NCI-H510A treated with DMSO at 0.1 percent for 48 hours (cell line): ENCODE data around the gene IGSF9B.

ENCODE experiments used
- DNase-seq: peaks from one replicate; lab custom pipeline; 2025; lab: John Stamatoyannopoulos, UW

Gene IGSF9B

DNA sequence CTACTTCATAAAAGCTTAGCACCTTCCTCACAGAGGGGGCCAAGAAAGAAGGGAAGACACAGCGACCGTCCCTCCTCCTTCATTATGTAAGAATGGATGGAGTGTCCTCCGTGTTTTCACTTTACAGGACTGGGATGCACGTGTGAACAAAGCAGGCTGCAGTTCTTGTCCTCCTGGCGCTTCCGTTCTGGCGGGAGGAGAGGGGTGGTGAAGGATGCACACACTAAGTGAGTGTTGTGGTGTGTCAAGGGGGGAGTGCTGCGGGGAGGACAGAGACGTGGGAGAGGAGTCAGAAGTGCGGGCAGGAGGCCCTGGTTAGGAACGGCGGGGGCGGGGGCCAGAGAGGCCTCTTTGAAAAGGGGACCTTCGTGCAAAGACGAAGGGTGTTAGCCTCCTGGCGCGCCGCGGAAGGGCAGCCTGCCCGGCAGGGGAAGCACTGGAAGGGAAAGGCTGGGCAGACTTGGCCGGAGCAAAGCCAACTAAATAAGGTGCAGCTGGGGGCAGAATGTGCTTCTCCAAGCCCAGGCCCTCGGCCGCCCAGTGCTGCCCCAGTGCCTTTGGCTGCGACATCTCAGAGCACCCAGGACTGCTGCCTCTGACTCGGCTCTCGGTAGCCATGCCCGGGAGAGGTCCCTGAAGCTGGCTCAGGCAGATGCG lies 27.0 kb upstream of the IGSF9B start:
- DNase-seq = no peak

GRCh38 chr11:133982876-133983275 lies 26.1 kb upstream of the IGSF9B start:
- peak; percentile 76 for DNase-seq

DNA sequence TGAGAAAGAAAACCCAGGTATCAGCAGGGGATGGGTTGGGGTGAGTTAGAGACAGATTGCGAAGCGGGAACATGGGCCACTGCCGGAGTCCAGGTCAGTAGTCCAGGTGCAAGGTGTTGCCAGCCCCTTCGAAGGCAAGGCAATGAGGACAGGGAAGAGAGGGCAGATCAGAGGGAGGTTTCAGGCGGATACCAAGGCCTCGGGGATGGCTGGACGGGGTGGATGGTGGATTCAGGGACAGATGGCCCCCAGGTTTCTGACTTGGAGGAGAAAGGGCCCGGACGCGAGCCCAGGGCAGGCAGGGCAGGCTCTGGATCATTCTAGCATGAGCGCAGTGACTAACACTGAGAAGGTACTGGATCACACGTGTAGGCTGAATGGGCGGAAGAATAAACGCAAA lies 25.4 kb upstream of the IGSF9B start:
- no peak for DNase-seq

DNA sequence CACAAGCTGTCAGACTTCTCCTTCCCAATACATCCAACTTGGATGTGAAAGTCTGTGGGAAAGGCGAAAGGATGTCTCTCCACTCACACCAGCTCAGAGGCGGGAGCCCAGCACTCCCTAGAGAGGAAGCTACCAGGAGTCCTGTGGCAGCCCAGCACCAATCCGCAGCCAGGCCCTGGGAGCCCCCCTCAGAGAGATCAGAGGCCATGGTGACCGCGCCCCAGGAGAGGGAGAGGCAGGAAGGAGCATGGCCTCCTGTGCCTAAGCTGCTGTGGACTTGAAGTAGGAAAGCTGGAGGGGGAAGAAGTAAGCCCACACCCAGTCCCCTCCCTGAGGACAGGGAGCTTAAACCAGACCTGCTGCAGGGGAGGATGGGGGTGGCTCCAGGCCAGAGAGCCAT lies 24.4 kb upstream of the IGSF9B start:
- DNase-seq = no peak

DNA sequence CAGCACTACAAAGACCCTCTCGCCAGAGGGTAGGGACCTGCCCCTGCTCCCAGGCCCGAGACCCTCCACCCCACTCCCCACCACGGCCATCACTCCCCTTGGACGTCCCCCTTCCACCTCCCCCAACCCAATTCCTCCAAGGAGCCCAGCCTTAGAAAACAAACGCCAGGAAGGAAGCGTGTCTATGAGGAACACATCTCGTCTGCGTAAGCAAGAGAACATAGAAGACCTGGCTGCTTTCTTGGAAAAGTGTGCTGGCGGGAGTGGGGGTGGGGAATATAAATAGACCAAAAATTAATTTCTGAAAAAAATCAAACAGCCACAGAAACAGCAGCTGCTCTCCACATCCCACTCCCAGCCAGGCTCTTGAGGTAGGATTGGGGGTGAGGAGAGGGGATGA lies 23.9 kb upstream of the IGSF9B start:
- DNase-seq = no peak

- no peak for DNase-seq
These were observed 22.0 kb upstream of the IGSF9B start for GRCh38 chr11:133978794-133979193.

DNA sequence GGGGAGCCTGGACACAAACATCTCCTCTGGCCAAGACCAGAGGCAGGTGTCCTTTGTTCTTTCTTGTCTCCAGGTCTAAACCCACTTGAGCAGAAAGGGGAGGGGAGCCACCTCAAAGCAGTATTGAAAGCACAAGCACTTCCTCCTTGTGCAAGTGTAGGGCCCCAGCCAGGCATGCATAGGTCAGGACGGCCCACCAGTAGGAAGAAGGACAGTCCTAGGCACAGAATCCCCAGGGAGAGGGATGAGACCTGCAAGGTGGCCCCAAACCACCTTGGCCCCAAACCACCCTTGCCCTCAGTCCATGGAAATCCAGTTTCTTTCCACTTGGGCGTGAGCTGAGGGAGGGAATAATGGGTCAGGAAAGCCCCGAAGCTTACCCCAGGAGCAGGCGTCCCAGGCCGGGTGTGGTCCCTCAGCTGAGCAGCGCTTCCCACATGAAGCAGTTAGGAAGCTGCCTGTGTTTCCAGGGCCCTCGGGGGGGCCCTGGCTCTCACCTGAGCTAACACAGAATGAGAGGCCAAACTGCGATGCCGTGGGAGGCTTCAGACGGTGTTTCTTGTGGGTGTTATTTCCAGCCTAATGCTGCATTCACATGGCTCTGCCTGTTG lies 20.4 kb upstream of the IGSF9B start:
- no peak for DNase-seq

- DNase-seq = no peak
These were observed 18.7 kb upstream of the IGSF9B start for GRCh38 chr11:133975488-133975849.

DNA sequence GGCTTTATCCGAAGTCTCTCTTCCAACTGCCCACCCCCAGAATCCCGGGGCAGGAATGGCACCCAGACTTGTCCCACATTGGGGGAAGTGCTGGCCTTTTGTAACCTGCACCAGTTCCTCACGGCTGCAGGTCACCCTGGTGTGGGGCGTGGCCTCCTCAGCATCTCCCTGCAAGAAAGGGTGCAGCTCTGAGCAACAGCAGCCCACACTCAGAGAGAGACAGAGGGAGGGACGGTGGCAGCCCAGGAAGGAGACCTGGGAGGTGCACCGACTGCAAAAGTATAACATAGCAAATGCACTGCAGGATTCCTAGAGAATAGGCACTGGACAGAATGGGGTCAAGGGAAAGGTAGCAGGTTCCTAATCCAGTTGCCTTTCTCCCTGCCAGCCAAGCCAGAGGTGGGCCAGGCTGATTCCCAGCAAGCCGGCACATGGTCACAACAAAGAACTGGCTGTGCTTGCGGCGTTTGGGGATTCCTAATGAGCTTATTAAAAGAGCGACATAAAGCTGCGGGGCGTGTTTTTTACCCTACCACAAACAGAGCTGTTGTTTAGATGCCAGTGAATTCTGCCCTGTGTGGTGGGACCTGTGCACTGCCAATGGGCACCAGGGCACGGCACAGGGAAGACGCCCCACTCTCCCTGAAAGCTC lies 18.2 kb upstream of the IGSF9B start:
- no peak for DNase-seq

GRCh38 chr11:133971881-133972280 lies 15.1 kb upstream of the IGSF9B start:
- no peak for DNase-seq

GRCh38 chr11:133969112-133969511 lies 12.3 kb upstream of the IGSF9B start:
- no peak for DNase-seq

DNA sequence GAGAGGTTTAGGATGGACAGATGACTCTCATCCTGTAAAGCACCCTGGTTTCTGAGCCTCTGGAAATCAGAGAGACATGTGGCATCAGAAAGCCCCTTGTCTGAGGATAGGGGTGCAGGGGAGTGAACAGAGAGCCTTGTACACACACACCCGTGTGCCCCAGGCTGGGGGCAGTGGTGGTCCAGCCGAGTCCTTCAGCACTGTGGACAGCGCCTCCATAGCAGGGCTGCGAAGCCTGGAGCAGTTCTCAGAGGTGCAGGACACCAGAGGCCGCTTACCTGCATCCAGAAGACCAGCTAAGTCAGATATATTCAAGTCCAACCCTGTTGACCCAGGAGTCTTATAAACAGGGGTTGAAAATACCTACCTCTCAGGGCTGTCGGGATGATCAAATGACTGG lies 11.5 kb upstream of the IGSF9B start:
- DNase-seq = no peak

- no peak for DNase-seq
These were observed 11.0 kb upstream of the IGSF9B start for GRCh38 chr11:133967599-133968238.

DNA sequence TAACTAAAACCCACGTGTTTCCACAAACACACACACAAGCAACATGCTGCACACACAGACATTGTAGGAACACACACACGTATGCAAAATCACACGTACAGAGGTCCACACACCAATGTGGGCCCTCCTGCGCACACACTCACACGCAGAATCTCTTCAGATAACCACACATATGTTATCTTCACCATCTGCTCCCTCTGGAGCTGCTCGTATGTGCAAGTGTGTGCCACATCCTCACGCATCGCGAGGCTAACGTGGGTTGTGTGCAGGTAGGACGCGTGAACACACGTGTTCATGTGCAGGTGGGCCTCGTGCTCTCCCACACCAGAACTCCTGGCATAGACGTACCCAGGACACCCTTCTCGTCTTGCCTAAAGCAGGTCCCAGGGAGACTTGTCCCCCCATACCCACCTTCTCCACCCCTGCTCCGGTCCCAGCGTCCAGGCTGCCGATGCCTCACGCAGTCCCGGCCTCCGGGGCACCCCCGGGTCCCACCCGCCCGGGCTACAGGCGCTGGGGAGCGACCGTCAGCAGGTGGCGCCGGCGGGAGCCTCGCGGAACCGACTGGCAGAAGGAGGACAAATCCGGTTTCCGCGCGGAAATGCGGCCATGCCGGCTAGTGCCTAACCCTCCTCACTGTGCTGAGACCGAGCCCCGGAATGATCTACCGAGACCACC lies 10.3 kb upstream of the IGSF9B start:
- no peak for DNase-seq

DNA sequence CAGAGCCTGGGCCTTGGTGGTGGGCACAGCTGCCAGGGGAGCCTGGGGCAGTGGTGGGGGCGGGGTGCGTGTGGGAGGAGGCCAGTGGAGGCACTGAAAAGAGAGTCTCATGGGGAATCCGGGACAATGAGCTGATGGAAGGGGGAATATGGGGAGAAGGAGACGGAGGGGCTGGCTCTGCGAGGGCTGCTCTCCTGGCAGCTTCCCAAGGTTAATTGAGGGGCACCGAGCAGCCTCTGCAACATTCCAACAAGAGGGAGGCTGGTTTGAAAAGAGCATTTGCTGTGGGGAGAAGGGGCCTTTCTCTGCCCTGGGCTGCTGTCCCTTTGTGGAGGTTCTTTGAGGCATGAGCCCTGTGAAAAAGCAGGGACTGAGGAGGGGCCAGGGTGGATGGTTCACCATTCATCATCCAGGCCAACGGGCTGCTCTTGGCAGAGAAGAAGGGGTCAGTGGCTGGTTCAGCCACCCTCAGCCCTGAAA lies 9.4 kb upstream of the IGSF9B start:
- no peak for DNase-seq

GRCh38 chr11:133965031-133965601 lies 8.3 kb upstream of the IGSF9B start:
- DNase-seq = no peak

GRCh38 chr11:133964356-133964755 lies 7.6 kb upstream of the IGSF9B start:
- DNase-seq = no peak

DNA sequence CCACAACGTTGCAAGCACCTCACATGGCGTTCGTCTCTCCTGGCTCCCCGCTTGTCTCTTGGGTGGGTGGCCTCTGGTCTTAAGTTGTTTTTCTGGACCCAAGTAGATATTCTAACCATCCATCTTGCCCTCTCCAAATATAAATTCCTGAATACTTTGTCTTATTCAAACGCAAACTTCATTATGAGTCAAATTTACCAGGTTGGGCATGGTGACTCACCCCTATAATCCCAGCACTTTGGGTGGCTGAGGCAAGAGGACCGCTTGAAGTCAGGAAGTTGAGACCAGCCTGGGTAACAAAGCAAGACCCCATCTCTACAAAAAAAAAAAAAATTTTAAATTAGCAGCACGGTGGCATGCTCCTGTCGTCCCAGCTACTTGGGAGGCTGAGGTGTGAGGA lies 5.1 kb upstream of the IGSF9B start:
- no peak for DNase-seq

DNA sequence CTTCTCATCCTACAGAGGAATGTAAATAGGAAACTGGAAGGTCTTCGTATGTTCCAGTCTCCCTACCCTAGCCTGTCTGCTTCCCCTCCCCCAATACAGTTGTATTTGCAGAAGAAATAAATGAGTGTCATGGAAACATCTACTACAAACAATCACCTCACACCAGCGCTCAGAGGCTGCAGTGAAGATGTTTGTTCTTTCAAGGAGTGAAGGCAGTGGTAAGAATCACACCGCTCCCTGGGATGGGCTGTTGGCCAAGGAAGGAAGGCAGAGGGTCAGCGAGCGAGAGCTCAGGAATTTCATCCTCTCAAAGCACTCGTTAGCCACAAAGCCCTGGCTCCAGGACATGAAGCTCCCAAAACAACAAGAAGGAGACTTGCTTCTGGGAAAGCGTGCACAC lies 1.1 kb upstream of the IGSF9B start:
- DNase-seq = peak; percentile 37

DNA sequence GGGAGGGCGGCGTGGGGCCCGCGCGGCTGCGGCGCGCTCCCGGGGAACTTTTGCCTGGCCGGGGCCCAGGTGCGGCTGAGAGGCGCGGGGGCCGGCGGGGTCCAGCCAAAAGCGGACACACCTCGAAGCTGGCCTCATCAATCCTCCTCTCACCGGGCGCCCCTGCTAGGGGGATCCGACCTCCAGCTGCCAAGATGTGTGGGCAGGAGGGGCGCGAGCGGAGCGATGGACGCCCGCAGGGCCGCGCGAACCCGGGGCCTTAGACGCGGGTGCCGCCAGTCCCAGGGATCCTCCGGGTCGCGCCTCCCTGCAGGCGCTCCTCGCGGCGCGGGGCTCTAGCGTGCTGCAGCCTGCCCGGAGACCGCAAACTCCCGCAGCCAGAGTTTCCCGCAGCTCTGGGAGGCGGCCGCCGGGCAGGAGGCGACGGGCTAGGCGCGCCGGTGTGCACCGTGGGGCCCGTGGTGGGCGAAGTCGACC lies 785 bp downstream of the IGSF9B start:
- no peak for DNase-seq

DNA sequence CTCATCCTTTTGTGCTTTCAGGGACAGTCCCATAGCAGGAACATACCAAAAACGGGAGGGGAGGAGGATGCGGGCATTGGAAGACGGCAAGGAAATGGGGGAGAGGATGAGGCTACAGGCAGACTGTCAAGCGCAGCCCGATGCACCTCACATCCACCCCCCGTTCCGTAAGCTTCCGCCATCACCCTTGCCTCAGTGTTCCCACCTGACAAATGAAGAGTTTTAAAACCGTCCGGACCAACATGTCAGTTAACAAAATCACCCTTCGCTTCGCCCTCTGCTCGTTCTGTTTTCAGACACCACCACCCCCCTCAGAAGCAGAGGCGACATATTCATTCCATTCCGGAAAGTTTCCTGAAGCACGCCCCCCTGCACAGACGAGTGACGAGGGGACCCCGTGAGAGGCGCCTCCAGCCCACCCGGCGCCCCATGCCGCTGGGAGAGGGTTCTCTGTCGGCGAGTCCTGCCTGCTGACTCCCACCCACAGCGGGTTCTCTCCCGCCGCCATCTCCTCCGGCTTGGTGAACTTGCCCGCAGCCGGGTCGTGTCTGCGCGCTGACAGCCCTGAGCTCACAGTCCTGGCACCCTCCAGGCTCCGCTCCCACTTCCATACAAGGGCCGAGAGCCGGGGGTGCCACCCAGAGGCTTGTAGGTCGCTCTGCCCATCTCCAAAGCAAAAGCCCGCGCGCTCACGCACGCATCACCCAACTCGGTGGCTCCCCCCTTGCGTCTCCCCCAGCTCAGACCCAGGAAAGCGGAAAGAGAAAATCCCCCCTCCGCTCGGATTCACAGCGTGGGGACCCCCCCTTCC lies 1.5 kb downstream of the IGSF9B start:
- DNase-seq = no peak
